Measurements from ENCODE around the gene LRMDA. TPM values are rescaled to one million over a fixed set of nuclear protein-coding genes. Genes with fewer than 3 reads are reported as not detected.

LRMDA gene
- total and polyA plus RNA-seq, 2 of the 8 experiments (the other 6 are each of a cell fraction or from before 2014, with no cell fraction given) = 0.86 to 2.8 TPM

DNA sequence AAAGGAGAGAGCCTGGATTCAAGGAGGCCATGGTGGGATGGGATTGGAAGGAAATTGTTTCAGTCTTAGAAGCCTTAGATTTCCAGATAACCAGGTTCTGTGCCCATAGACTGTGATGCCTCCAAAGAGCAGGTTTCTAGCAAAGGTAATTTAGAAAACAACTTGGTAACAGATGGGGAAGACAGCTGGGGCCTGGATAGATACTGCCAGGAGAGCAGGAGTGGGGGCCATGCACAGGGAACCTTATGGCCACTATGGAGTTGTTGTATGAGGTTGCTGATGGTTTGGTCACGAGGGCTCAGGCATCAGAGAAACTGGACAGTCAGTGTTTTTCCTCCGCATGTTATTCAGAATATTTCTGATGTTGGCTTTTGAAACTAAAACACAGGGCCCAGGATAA, 901.9 kb downstream of the LRMDA start (continued):
- TF ChIP-seq, protein P1, sequence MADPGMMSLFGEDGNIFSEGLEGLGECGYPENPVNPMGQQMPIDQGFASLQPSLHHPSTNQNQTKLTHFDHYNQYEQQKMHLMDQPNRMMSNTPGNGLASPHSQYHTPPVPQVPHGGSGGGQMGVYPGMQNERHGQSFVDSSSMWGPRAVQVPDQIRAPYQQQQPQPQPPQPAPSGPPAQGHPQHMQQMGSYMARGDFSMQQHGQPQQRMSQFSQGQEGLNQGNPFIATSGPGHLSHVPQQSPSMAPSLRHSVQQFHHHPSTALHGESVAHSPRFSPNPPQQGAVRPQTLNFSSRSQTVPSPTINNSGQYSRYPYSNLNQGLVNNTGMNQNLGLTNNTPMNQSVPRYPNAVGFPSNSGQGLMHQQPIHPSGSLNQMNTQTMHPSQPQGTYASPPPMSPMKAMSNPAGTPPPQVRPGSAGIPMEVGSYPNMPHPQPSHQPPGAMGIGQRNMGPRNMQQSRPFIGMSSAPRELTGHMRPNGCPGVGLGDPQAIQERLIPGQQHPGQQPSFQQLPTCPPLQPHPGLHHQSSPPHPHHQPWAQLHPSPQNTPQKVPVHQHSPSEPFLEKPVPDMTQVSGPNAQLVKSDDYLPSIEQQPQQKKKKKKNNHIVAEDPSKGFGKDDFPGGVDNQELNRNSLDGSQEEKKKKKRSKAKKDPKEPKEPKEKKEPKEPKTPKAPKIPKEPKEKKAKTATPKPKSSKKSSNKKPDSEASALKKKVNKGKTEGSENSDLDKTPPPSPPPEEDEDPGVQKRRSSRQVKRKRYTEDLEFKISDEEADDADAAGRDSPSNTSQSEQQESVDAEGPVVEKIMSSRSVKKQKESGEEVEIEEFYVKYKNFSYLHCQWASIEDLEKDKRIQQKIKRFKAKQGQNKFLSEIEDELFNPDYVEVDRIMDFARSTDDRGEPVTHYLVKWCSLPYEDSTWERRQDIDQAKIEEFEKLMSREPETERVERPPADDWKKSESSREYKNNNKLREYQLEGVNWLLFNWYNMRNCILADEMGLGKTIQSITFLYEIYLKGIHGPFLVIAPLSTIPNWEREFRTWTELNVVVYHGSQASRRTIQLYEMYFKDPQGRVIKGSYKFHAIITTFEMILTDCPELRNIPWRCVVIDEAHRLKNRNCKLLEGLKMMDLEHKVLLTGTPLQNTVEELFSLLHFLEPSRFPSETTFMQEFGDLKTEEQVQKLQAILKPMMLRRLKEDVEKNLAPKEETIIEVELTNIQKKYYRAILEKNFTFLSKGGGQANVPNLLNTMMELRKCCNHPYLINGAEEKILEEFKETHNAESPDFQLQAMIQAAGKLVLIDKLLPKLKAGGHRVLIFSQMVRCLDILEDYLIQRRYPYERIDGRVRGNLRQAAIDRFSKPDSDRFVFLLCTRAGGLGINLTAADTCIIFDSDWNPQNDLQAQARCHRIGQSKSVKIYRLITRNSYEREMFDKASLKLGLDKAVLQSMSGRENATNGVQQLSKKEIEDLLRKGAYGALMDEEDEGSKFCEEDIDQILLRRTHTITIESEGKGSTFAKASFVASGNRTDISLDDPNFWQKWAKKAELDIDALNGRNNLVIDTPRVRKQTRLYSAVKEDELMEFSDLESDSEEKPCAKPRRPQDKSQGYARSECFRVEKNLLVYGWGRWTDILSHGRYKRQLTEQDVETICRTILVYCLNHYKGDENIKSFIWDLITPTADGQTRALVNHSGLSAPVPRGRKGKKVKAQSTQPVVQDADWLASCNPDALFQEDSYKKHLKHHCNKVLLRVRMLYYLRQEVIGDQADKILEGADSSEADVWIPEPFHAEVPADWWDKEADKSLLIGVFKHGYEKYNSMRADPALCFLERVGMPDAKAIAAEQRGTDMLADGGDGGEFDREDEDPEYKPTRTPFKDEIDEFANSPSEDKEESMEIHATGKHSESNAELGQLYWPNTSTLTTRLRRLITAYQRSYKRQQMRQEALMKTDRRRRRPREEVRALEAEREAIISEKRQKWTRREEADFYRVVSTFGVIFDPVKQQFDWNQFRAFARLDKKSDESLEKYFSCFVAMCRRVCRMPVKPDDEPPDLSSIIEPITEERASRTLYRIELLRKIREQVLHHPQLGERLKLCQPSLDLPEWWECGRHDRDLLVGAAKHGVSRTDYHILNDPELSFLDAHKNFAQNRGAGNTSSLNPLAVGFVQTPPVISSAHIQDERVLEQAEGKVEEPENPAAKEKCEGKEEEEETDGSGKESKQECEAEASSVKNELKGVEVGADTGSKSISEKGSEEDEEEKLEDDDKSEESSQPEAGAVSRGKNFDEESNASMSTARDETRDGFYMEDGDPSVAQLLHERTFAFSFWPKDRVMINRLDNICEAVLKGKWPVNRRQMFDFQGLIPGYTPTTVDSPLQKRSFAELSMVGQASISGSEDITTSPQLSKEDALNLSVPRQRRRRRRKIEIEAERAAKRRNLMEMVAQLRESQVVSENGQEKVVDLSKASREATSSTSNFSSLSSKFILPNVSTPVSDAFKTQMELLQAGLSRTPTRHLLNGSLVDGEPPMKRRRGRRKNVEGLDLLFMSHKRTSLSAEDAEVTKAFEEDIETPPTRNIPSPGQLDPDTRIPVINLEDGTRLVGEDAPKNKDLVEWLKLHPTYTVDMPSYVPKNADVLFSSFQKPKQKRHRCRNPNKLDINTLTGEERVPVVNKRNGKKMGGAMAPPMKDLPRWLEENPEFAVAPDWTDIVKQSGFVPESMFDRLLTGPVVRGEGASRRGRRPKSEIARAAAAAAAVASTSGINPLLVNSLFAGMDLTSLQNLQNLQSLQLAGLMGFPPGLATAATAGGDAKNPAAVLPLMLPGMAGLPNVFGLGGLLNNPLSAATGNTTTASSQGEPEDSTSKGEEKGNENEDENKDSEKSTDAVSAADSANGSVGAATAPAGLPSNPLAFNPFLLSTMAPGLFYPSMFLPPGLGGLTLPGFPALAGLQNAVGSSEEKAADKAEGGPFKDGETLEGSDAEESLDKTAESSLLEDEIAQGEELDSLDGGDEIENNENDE (IDR thresholded peaks at IDR 0.05; ENCODE audit: insufficient replicate concordance, low read length) = no peak
- no peak for TF ChIP-seq SP2 (IDR thresholded peaks at IDR 0.05; ENCODE audit: low read length)
- no peak for TF ChIP-seq MAFK (IDR thresholded peaks at IDR 0.05; ENCODE audit: low read depth, low read length)
- no peak for TF ChIP-seq RXRA (IDR thresholded peaks at IDR 0.05; ENCODE audit: insufficient read depth, low read depth, low read length)
- TF ChIP-seq, protein P2, sequence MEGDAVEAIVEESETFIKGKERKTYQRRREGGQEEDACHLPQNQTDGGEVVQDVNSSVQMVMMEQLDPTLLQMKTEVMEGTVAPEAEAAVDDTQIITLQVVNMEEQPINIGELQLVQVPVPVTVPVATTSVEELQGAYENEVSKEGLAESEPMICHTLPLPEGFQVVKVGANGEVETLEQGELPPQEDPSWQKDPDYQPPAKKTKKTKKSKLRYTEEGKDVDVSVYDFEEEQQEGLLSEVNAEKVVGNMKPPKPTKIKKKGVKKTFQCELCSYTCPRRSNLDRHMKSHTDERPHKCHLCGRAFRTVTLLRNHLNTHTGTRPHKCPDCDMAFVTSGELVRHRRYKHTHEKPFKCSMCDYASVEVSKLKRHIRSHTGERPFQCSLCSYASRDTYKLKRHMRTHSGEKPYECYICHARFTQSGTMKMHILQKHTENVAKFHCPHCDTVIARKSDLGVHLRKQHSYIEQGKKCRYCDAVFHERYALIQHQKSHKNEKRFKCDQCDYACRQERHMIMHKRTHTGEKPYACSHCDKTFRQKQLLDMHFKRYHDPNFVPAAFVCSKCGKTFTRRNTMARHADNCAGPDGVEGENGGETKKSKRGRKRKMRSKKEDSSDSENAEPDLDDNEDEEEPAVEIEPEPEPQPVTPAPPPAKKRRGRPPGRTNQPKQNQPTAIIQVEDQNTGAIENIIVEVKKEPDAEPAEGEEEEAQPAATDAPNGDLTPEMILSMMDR (IDR thresholded peaks at IDR 0.05; ENCODE audit: control extremely low read depth in 1 of 3, insufficient read depth in 1 of 3, low read depth in 1 of 3, low read length in 3 of 3) = no peak
- TF ChIP-seq, protein P3, sequence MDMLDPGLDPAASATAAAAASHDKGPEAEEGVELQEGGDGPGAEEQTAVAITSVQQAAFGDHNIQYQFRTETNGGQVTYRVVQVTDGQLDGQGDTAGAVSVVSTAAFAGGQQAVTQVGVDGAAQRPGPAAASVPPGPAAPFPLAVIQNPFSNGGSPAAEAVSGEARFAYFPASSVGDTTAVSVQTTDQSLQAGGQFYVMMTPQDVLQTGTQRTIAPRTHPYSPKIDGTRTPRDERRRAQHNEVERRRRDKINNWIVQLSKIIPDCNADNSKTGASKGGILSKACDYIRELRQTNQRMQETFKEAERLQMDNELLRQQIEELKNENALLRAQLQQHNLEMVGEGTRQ (IDR thresholded peaks at IDR 0.05; ENCODE audit: low read length) = no peak
- TF ChIP-seq ZNF274 (IDR thresholded peaks at IDR 0.05; ENCODE audit: borderline replicate concordance, extremely low read depth, low read length) = no peak
- TF ChIP-seq SIN3A (conservative IDR thresholded peaks at IDR 0.05 in 1 of 2, IDR thresholded peaks at IDR 0.05 in 1 of 2; ENCODE audit: low read depth in 1 of 2, low read length in 2 of 2) = no peak
